HCT116 (cell line): ENCODE measurements around the gene XYLT1. TPM values are rescaled to one million over a fixed set of nuclear protein-coding genes. Genes with fewer than 3 reads are reported as not detected.
A peak's percentile ranks its signal among the peaks of the same experiment; 100 is the strongest.

ENCODE experiments used
- ATAC-seq: fragments of 200-7000 bp; cut with Tn5 transposase; 2 replicates; pipeline ENCODE4 v1.9.1; 2020; ENCODE audit warnings: mild to moderate bottlenecking, moderate library complexity
- BruUV-seq: library from RNA; stranded (reverse); fragments of 400-500 nt; replicated peaks from 2 replicates; lab custom pipeline; 2021; lab: Mats Ljungman, UMichigan
- CTCF ChIA-PET: fragments of 300-600 bp; sonication (Branson Sonifier 250); formaldehyde crosslinking; loops from one replicate; lab custom pipeline; 2021; ENCODE audit warnings: antibody characterized with exemption; lab: Charles Lee
- POLR2A ChIA-PET: fragments of 300-600, 350-600 bp; sonication (Branson Sonifier 250); formaldehyde crosslinking; loops from one replicate; lab custom pipeline; 2021; ENCODE audit warnings: antibody characterized with exemption; lab: Charles Lee
- RAD21 ChIA-PET, 2 experiments: fragments of 300-600 bp; sonication (Branson Sonifier 250); formaldehyde crosslinking; loops; one replicate each; lab custom pipeline; 2023; ENCODE audit warnings: low total read pairs in 2 of 2; ENCODE audit not compliant: uncharacterized antibody in 2 of 2, unreplicated experiment in 2 of 2, low non-redundant PET in 1 of 2; lab: Charles Lee
- DNase-seq: peaks from one replicate; pipeline ENCODE4 v3.0.0-alpha.2; 2010; ENCODE audit warnings: low read depth, low spot score
- H2AFZ ChIP-seq: fragments of 200-600 bp; shearing (Covaris generic), sonication (generic); 2 replicates; pipeline ENCODE4 v1.6.1; 2017; ENCODE audit warnings: low read depth, mixed run types, mixed read lengths, antibody characterized with exemption, low read length; ENCODE audit not compliant: poor library complexity, severe bottlenecking
- H3K27ac ChIP-seq: 2 replicates; pipeline ENCODE4 v1.5.1; 2012; ENCODE audit warnings: low read depth, low read length
- H3K27me3 ChIP-seq: fragments of 200-600 bp; sonication (generic); 2 replicates; pipeline ENCODE4 v1.6.1; 2016; ENCODE audit warnings: mixed run types, low read length, mixed read lengths; ENCODE audit not compliant: insufficient read depth
- H3K36me3 ChIP-seq, 2 experiments: fragments of 200-500 bp in 1 of 2; fragments of 200-600 bp in 1 of 2; sonication (Bioruptor generic) in 1 of 2; sonication (generic) in 1 of 2; 2 replicates each; pipeline versions ENCODE4 v1.5.1 to v1.6.1; 2014 to 2016; ENCODE audit warnings: low read length in 2 of 2, inconsistent platforms in 1 of 2, mixed read lengths in 1 of 2, mixed run types in 1 of 2; ENCODE audit not compliant: insufficient read depth in 2 of 2, control insufficient read depth in 1 of 2
- H3K4me1 ChIP-seq, 2 experiments: fragments of 200-600 bp in 1 of 2; sonication (generic) in 1 of 2; 2 replicates each; pipeline versions ENCODE4 v1.5.1 to v1.6.1; 2012 to 2017; ENCODE audit warnings: low read length in 2 of 2, inconsistent platforms in 1 of 2, mild to moderate bottlenecking in 1 of 2, mixed read lengths in 1 of 2, mixed run types in 1 of 2, moderate library complexity in 1 of 2; ENCODE audit not compliant: insufficient read depth in 2 of 2, control insufficient read depth in 1 of 2
- H3K4me2 ChIP-seq: fragments of 200-600 bp; sonication (generic); 2 replicates; pipeline ENCODE4 v1.6.1; 2017; ENCODE audit warnings: mixed run types, low read length, mixed read lengths
- H3K4me3 ChIP-seq, 2 experiments: fragments of 200-600 bp in 1 of 2; sonication (generic) in 1 of 2; replicated peaks in 1 of 2; 2 replicates each; pipeline ENCODE4 v1.5.1; 2011 to 2016; ENCODE audit warnings: low read length in 2 of 2, control low read depth in 1 of 2, low read depth in 1 of 2, mild to moderate bottlenecking in 1 of 2, mixed read lengths in 1 of 2, mixed run types in 1 of 2
- H3K79me2 ChIP-seq: fragments of 200-600 bp; sonication (generic); 2 replicates; pipeline ENCODE4 v1.6.1; 2017; ENCODE audit warnings: mild to moderate bottlenecking, mixed run types, low read length, moderate library complexity, mixed read lengths; ENCODE audit not compliant: insufficient read depth
- H3K9ac ChIP-seq: fragments of 200-600 bp; sonication (generic); 2 replicates; pipeline ENCODE4 v1.6.1; 2016; ENCODE audit warnings: low read length, mixed read lengths
- H3K9me2 ChIP-seq: fragments of 200-600 bp; sonication (generic), shearing (Covaris generic); 2 replicates; pipeline ENCODE4 v1.6.1; 2017; ENCODE audit warnings: mixed run types, mild to moderate bottlenecking, moderate library complexity; ENCODE audit not compliant: insufficient read depth
- H3K9me3 ChIP-seq, 2 experiments: fragments of 200-500 bp in 1 of 2; fragments of 200-600 bp in 1 of 2; sonication (Bioruptor generic) in 1 of 2; sonication (generic) in 1 of 2; 2 replicates each; pipeline ENCODE4 v1.6.1; 2014 to 2017; ENCODE audit warnings: low read length in 2 of 2, mixed read lengths in 2 of 2, inconsistent platforms in 1 of 2, low read depth in 1 of 2, mild to moderate bottlenecking in 1 of 2, mixed run types in 1 of 2, moderate library complexity in 1 of 2; ENCODE audit not compliant: control insufficient read depth in 1 of 2, insufficient read depth in 1 of 2
- H4K20me1 ChIP-seq: fragments of 200-600 bp; sonication (generic), shearing (Covaris generic); 2 replicates; pipeline ENCODE4 v1.6.1; 2017; ENCODE audit warnings: mixed run types, mild to moderate bottlenecking, moderate library complexity; ENCODE audit not compliant: insufficient read depth
- CBX3 ChIP-seq: IDR thresholded peaks from 2 replicates; pipeline ENCODE4 v1.6.1; 2012; ENCODE audit warnings: low read depth
- CEBPB ChIP-seq: IDR thresholded peaks from 2 replicates; pipeline ENCODE4 v1.6.1; 2012; ENCODE audit warnings: low read depth
- EGR1 ChIP-seq: IDR thresholded peaks from 2 replicates; pipeline ENCODE4 v1.6.1; 2012; ENCODE audit warnings: low read depth
- ELF1 ChIP-seq: IDR thresholded peaks from 2 replicates; pipeline ENCODE4 v1.6.1; 2012; ENCODE audit warnings: low read depth, borderline replicate concordance
- EZH2phosphoT487 ChIP-seq: fragments of 200-600 bp; IDR thresholded peaks from 2 replicates; pipeline ENCODE4 v1.6.1; 2018; ENCODE audit warnings: antibody characterized with exemption, borderline replicate concordance
- FOSL1 ChIP-seq: IDR thresholded peaks from 2 replicates; pipeline ENCODE4 v1.6.1; 2012; ENCODE audit warnings: low read depth
- POLR2A ChIP-seq: IDR thresholded peaks from 2 replicates; pipeline ENCODE4 v1.7.0; 2011; ENCODE audit warnings: borderline replicate concordance; ENCODE audit not compliant: insufficient read depth, insufficient read length; ENCODE audit errors: extremely low read depth
- POLR2AphosphoS5 ChIP-seq: IDR thresholded peaks from 2 replicates; pipeline ENCODE4 v1.6.1; 2011; ENCODE audit warnings: mild to moderate bottlenecking, low read depth, low read length, moderate library complexity
- RAD21 ChIP-seq: IDR thresholded peaks from 2 replicates; pipeline ENCODE4 v1.6.1; 2012; ENCODE audit warnings: low read depth, mild to moderate bottlenecking
- SIN3A ChIP-seq: IDR thresholded peaks from 2 replicates; pipeline ENCODE4 v1.6.1; 2012; ENCODE audit warnings: low read depth
- SP1 ChIP-seq: IDR thresholded peaks from 2 replicates; pipeline ENCODE4 v1.6.1; 2012; ENCODE audit warnings: low read depth
- SRF ChIP-seq: IDR thresholded peaks from 2 replicates; pipeline ENCODE4 v1.6.1; 2012; ENCODE audit warnings: low read depth
- TCF7L2 ChIP-seq: IDR thresholded peaks from 2 replicates; pipeline ENCODE4 v1.7.0; 2011; ENCODE audit warnings: borderline replicate concordance, inconsistent platforms; ENCODE audit not compliant: insufficient read depth, insufficient read length; ENCODE audit errors: extremely low read depth
- intact Hi-C: fragments of 100-400 bp; cut with micrococcal nuclease; formaldehyde crosslinking; loops from 2 replicates; pipeline ENCODE4 v1.10.0; 2022
- total RNA-seq: library from RNA; stranded (reverse); gene quantifications from one replicate; pipeline ENCODE4 v1.2.1, GENCODE V29; 2021; ENCODE audit not compliant: unreplicated experiment
- TF ChIP-seq, protein P1 (sequence below): IDR thresholded peaks from 2 replicates; pipeline ENCODE4 v1.6.1; 2011; ENCODE audit warnings: mild to moderate bottlenecking, low read length, moderate library complexity; ENCODE audit not compliant: insufficient replicate concordance; ENCODE audit errors: extremely low read depth
- TF ChIP-seq, protein P2 (sequence below): IDR thresholded peaks from 2 replicates; pipeline ENCODE4 v1.6.1; 2012
- TF ChIP-seq, protein P3 (sequence below): IDR thresholded peaks from 2 replicates; pipeline ENCODE4 v1.6.1; 2012; ENCODE audit warnings: low read depth

The XYLT1 gene
- total RNA-seq, 1 experiment from 2014 or later = 4.5 TPM

DNA sequence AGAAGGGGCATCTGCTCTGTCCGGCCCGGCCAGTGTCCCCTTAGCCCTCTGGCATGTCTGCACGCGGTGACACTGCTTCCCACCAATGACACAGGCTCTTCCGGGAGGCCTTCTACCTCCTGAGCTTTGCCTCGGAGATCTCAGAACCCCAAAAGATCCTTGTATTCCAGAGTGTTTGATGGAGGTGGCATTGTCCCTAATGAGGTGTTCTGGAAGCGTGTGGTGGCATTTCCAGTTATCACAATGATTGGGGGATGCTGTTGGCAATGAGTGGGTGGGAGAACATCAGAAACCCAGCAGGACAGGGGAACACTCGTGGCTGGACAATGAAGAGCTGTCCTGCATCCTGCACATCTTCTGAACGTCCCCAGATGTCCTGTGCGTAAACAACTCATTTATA is 198.0 kb downstream of the XYLT1 start:
- intact Hi-C loops = no loop called here
- BruUV-seq = no TSS peak
- no peak for DNase-seq

DNA sequence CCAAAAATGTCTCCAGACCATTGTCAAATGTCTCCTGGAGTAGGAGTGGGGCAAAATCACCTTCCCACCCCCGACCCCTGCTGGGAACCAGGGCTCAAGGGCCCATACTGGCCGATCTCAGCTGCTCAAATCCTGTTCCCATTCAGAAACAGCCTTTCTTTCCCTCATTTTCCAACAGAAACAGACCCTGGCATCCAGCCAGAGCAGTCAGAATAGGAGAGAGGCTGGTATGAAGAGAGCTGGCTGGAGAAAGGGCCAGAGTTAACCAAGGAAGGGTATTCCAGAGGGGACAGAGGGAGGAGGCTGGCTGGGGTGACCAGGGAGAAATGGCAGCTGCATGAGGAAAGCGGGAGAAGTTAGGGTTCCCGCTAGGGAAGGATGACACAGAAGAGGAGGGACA is 199.1 kb downstream of the XYLT1 start:
- CTCF ChIA-PET = no interaction called here
- Histone ChIP-seq H3K4me3 (no peak overlapping the region), H3K27me3 (no peaks in the 10 kb centered on the region), H3K9ac (no peak overlapping the region), H3K4me2 (no peak overlapping the region), H3K36me3 (no peaks in the 10 kb centered on the region), H2AFZ (no peak overlapping the region), H3K27ac (no peak overlapping the region), H3K79me2 (no peaks in the 10 kb centered on the region), H3K4me1 (peaks cover 26 to 40% of the 10 kb centered on the region in 2 experiments), H3K9me3 (no peaks in the 10 kb centered on the region), H3K9me2 (no peaks in the 10 kb centered on the region), H4K20me1 (no peaks in the 10 kb centered on the region)
- RAD21 ChIA-PET = no interaction called here
- DNase-seq (no peak), ATAC-seq (no peak)
- POLR2A ChIA-PET = no interaction called here
- BruUV-seq = no TSS peak
- intact Hi-C loops = no loop called here
- no peak for TF ChIP-seq POLR2A
- no peak for TF ChIP-seq ELF1
- no peak for TF ChIP-seq EZH2phosphoT487
- TF ChIP-seq TCF7L2 = no peak
- TF ChIP-seq, protein P1, sequence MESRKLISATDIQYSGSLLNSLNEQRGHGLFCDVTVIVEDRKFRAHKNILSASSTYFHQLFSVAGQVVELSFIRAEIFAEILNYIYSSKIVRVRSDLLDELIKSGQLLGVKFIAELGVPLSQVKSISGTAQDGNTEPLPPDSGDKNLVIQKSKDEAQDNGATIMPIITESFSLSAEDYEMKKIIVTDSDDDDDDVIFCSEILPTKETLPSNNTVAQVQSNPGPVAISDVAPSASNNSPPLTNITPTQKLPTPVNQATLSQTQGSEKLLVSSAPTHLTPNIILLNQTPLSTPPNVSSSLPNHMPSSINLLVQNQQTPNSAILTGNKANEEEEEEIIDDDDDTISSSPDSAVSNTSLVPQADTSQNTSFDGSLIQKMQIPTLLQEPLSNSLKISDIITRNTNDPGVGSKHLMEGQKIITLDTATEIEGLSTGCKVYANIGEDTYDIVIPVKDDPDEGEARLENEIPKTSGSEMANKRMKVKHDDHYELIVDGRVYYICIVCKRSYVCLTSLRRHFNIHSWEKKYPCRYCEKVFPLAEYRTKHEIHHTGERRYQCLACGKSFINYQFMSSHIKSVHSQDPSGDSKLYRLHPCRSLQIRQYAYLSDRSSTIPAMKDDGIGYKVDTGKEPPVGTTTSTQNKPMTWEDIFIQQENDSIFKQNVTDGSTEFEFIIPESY = no peak
- TF ChIP-seq SRF = no peak
- TF ChIP-seq, protein P2, sequence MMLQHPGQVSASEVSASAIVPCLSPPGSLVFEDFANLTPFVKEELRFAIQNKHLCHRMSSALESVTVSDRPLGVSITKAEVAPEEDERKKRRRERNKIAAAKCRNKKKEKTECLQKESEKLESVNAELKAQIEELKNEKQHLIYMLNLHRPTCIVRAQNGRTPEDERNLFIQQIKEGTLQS = no peak
- TF ChIP-seq RAD21 = no peak
- no peak for TF ChIP-seq POLR2AphosphoS5
- TF ChIP-seq SIN3A = no peak
- TF ChIP-seq EGR1 = no peak
- no peak for TF ChIP-seq CBX3
- no peak for TF ChIP-seq SP1
- no peak for TF ChIP-seq FOSL1
- no peak for TF ChIP-seq CEBPB
- TF ChIP-seq, protein P3, sequence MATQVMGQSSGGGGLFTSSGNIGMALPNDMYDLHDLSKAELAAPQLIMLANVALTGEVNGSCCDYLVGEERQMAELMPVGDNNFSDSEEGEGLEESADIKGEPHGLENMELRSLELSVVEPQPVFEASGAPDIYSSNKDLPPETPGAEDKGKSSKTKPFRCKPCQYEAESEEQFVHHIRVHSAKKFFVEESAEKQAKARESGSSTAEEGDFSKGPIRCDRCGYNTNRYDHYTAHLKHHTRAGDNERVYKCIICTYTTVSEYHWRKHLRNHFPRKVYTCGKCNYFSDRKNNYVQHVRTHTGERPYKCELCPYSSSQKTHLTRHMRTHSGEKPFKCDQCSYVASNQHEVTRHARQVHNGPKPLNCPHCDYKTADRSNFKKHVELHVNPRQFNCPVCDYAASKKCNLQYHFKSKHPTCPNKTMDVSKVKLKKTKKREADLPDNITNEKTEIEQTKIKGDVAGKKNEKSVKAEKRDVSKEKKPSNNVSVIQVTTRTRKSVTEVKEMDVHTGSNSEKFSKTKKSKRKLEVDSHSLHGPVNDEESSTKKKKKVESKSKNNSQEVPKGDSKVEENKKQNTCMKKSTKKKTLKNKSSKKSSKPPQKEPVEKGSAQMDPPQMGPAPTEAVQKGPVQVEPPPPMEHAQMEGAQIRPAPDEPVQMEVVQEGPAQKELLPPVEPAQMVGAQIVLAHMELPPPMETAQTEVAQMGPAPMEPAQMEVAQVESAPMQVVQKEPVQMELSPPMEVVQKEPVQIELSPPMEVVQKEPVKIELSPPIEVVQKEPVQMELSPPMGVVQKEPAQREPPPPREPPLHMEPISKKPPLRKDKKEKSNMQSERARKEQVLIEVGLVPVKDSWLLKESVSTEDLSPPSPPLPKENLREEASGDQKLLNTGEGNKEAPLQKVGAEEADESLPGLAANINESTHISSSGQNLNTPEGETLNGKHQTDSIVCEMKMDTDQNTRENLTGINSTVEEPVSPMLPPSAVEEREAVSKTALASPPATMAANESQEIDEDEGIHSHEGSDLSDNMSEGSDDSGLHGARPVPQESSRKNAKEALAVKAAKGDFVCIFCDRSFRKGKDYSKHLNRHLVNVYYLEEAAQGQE = no peak

More for the DNA sequence above, 198.0 kb downstream of the XYLT1 start:
- H3K4me1 ChIP-seq = peaks cover 26 to 40% of the 10 kb centered on the region in 2 experiments
- POLR2A ChIA-PET = no interaction called here
- no peaks in the 10 kb centered on the region for H3K9me3 ChIP-seq
- CTCF ChIA-PET = interaction anchor here (0.6 to 1.0 kb wide), 2 partner anchors 12 to 45 kb away, joined by 3 read pairs; no protein-coding TSS in a partner anchor
- H3K4me2 ChIP-seq = peak overlapping the region; percentile 55
- H3K36me3 ChIP-seq = no peaks in the 10 kb centered on the region
- no peak overlapping the region for H3K4me3 ChIP-seq
- no peak for TF ChIP-seq POLR2A
- TF ChIP-seq EGR1 = 0 out of 2 replicates have a peak, but pooled peaks have one; percentile 26
- no peaks in the 10 kb centered on the region for H3K27me3 ChIP-seq
- no peak overlapping the region for H2AFZ ChIP-seq
- H4K20me1 ChIP-seq = no peaks in the 10 kb centered on the region
- ATAC-seq = no peak
- RAD21 ChIA-PET = interaction anchor here in 1 of 2 experiments (0.6 kb wide), 1 partner anchor 12 kb away, joined by 3 read pairs; no protein-coding TSS in a partner anchor
- H3K79me2 ChIP-seq = no peaks in the 10 kb centered on the region
- H3K9me2 ChIP-seq = no peaks in the 10 kb centered on the region
- no peak overlapping the region for H3K9ac ChIP-seq
- H3K27ac ChIP-seq = no peak overlapping the region
